ENCODE measurements around the gene COL1A1.

COL1A1 gene
- 0.68 to 4.8 (median 1.4) reads per million in 4 experiments for total RNA-seq

- DNase-seq, result no peak
Observed at GRCh38 chr17:50201276-50201854, at the start of gene COL1A1. COL1A1 (minus strand) TSS chr17:50201631; CDS start chr17:50201513, 118 bp downstream.

GRCh38 chr17:50248255-50248654, 46.8 kb upstream of the COL1A1 start:
- no peak for DNase-seq

GRCh38 chr17:50244771-50245170, 43.3 kb upstream of the COL1A1 start:
- no peak for DNase-seq

GRCh38 chr17:50241431-50241830, 40.0 kb upstream of the COL1A1 start:
- DNase-seq, result no peak

- no peak for DNase-seq
Observed at GRCh38 chr17:50240851-50241250, 39.4 kb upstream of the COL1A1 start.

- no peak for DNase-seq
Observed at GRCh38 chr17:50239937-50240336, 38.5 kb upstream of the COL1A1 start.

GRCh38 chr17:50238601-50239280, 37.3 kb upstream of the COL1A1 start:
- DNase-seq, result no peak

GRCh38 chr17:50237901-50238300, 36.5 kb upstream of the COL1A1 start:
- DNase-seq, result no peak

GRCh38 chr17:50234581-50234980, 33.1 kb upstream of the COL1A1 start:
- no peak for DNase-seq

GRCh38 chr17:50225701-50226240, 24.3 kb upstream of the COL1A1 start:
- no peak for DNase-seq

- DNase-seq, result no peak
Observed at GRCh38 chr17:50222922-50223321, 21.5 kb upstream of the COL1A1 start.

GRCh38 chr17:50221864-50222545, 20.6 kb upstream of the COL1A1 start:
- DNase-seq, result no peak

- DNase-seq, result no peak
Observed at GRCh38 chr17:50221266-50221863, 19.9 kb upstream of the COL1A1 start.

- no peak for DNase-seq
Observed at GRCh38 chr17:50220811-50221210, 19.4 kb upstream of the COL1A1 start.

- DNase-seq, result no peak
Observed at GRCh38 chr17:50219939-50220465, 18.6 kb upstream of the COL1A1 start.

- no peak for DNase-seq
Observed at GRCh38 chr17:50219342-50219741, 17.9 kb upstream of the COL1A1 start.

GRCh38 chr17:50218771-50219315, 17.4 kb upstream of the COL1A1 start:
- DNase-seq, result no peak

GRCh38 chr17:50218071-50218759, 16.8 kb upstream of the COL1A1 start:
- DNase-seq, result no peak

- no peak for DNase-seq
Observed at GRCh38 chr17:50217591-50217990, 16.2 kb upstream of the COL1A1 start.

- DNase-seq, result no peak
Observed at GRCh38 chr17:50214976-50215760, 13.7 kb upstream of the COL1A1 start.
